Esophagus squamous epithelium (tissue), 5 donors: Measurements from ENCODE around the gene ERC2. TPM values are rescaled to one million over a fixed set of nuclear protein-coding genes. Genes with fewer than 3 reads are reported as not detected.

Experiments used
- DNase-seq: peaks from one replicate; lab custom pipeline; 2025; lab: John Stamatoyannopoulos, UW
- H3K27ac ChIP-seq, 4 donors: fragments of 200-600 bp; sonication (generic); one replicate each; pipeline ENCODE4 v1.5.1; 2016 to 2019; ENCODE audit warnings: mild to moderate bottlenecking in 1 of 4
- H3K27me3 ChIP-seq, 4 donors: fragments of 200-600 bp; sonication (generic); 1 replicate in 3 of 4; 2 replicates in 1 of 4; pipeline versions ENCODE4 v1.5.1 to v1.6.0; 2017 to 2021; ENCODE audit warnings: antibody characterized with exemption in 1 of 4
- H3K36me3 ChIP-seq, 3 donors: fragments of 200-600 bp; sonication (generic); one replicate each; pipeline ENCODE4 v1.5.1; 2016 to 2019
- H3K4me1 ChIP-seq, 3 donors: fragments of 200-600 bp; sonication (generic); one replicate each; pipeline ENCODE4 v1.5.1; 2017 to 2019
- H3K4me3 ChIP-seq, 4 donors: fragments of 200-600 bp; sonication (generic); 1 replicate in 3 of 4; 2 replicates in 1 of 4; pipeline ENCODE4 v1.5.1; 2016 to 2019; ENCODE audit warnings: mild to moderate bottlenecking in 2 of 4, moderate library complexity in 1 of 4
- H3K9me3 ChIP-seq, 3 donors: fragments of 200-600 bp; sonication (generic); one replicate each; pipeline ENCODE4 v1.5.1; 2016 to 2019
- POLR2A ChIP-seq, 4 donors: fragments of 450-650 bp; IDR thresholded peaks; one replicate each; pipeline ENCODE4 v1.6.1; 2017; ENCODE audit warnings: antibody characterized with exemption in 4 of 4, mild to moderate bottlenecking in 4 of 4, moderate library complexity in 3 of 4
- WGBS, 2 donors: methylation state at CpG; one replicate each; pipeline ENCODE4 v1.1.5; 2018; 5-methylcytosine and 5-hydroxymethylcytosine counted together
- intact Hi-C: fragments of 100-400 bp; cut with DNase I; formaldehyde crosslinking; loops from one replicate; pipeline ENCODE4 v1.15.0; 2022
- total RNA-seq, 4 donors: library from RNA; depleted of rRNA; stranded (reverse); fragments of >200 nt; gene quantifications; one replicate each; pipeline ENCODE4 v1.1.0, GENCODE V29; 2016
- TF ChIP-seq, protein P1 (sequence below), 6 experiments: fragments of 450-650 bp in 4 of 6; fragments of 200-600 bp in 2 of 6; sonication (generic) in 2 of 6; IDR thresholded peaks; one replicate each; pipeline ENCODE4 v1.5.1; 2016 to 2019; ENCODE audit warnings: antibody characterized with exemption in 6 of 6, mild to moderate bottlenecking in 4 of 6, moderate library complexity in 4 of 6
- donor health status: DM: yes; HTN: yes; CAD: no.

ERC2 gene
- total RNA-seq, 4 donors from 2014 or later: 0.12 to 1.9 (median 0.86) TPM

DNA sequence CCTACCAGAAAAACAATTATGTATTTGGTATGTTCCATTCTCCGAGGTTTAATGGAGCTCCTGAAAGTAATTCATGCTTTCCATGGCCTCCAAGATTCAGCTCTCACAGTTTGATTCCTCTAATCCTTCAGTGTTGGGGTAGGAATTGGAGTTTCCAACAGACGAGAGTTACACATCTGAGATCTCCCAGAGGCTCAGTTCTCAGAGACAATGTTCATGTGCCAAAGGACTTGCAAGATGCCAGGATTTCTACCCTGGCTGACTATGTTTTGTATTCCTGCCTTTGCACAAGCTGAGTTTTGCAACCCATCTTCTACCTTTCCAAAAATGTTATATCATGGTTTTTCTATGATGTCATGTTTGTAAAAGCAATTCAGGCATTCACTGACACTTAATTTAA lies 322.9 kb downstream of the ERC2 start:
- intact Hi-C loops: no loop called here
- DNase-seq: no peak
- Histone ChIP-seq H3K4me3 (no peak overlapping the region), H3K36me3 (no peaks in the 10 kb centered on the region), H3K27ac (peak overlapping the region in 1 of 4 donors; percentile 12), H3K4me1 (no peaks in the 10 kb centered on the region), H3K9me3 (no peaks in the 10 kb centered on the region), H3K27me3 (no peaks in the 10 kb centered on the region)
- TF ChIP-seq POLR2A (IDR thresholded peaks at IDR 0.05): no peak
- TF ChIP-seq, protein P1, sequence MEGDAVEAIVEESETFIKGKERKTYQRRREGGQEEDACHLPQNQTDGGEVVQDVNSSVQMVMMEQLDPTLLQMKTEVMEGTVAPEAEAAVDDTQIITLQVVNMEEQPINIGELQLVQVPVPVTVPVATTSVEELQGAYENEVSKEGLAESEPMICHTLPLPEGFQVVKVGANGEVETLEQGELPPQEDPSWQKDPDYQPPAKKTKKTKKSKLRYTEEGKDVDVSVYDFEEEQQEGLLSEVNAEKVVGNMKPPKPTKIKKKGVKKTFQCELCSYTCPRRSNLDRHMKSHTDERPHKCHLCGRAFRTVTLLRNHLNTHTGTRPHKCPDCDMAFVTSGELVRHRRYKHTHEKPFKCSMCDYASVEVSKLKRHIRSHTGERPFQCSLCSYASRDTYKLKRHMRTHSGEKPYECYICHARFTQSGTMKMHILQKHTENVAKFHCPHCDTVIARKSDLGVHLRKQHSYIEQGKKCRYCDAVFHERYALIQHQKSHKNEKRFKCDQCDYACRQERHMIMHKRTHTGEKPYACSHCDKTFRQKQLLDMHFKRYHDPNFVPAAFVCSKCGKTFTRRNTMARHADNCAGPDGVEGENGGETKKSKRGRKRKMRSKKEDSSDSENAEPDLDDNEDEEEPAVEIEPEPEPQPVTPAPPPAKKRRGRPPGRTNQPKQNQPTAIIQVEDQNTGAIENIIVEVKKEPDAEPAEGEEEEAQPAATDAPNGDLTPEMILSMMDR (IDR thresholded peaks at IDR 0.05): no peak
- 65 to 88% methylated on average over 2 of the region's 2 CpGs for WGBS, 2 donors

DNA sequence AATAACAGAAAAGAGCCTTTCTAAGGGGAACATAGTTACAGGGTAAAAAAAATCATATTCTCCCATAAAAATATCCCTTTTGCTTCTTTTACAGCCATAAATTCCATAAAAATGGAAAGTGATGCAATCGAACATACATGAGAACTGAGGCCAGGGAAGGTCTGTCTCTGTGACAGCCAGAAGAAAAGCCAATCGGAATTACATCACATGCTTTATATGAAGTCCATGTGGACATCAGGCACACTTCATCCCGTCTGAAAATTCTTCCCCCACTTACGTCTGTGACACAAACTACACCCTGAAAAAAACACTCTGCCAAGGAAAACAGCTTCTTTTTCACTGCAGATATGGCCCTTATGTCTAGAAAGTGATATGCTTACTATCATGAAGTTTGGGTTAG lies 323.5 kb downstream of the ERC2 start:
- Histone ChIP-seq H3K9me3 (no peaks in the 10 kb centered on the region), H3K4me3 (no peak overlapping the region), H3K27ac (peak overlapping the region in 1 of 4 donors; percentile 12), H3K27me3 (no peaks in the 10 kb centered on the region), H3K4me1 (no peaks in the 10 kb centered on the region), H3K36me3 (no peaks in the 10 kb centered on the region)
- intact Hi-C loops: no loop called here
- WGBS, 2 donors: 63 to 69% methylated on average over 4 of the region's 4 CpGs
- TF ChIP-seq, protein P1 (IDR thresholded peaks at IDR 0.05): no peak
- TF ChIP-seq POLR2A (IDR thresholded peaks at IDR 0.05): no peak
- no peak for DNase-seq

DNA sequence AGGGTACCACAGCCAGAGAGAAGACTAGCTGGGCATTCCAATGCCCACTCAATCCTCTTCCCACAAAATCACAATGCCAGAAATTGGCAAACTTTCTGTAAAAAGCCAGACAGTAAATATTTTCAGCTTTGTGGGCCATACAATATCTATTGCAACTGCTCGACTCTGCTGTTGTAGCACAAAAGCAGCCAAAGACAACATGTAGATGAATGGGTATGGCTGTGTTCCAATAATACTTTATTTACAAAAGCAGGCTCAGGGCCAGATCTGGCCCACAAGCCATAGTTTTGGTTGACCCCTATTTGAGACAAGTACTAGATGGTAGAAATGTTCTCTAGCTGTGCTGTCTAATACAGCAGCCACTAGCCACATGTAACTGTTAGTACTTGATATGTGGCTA lies 330.9 kb downstream of the ERC2 start:
- Histone ChIP-seq H3K36me3 (no peaks in the 10 kb centered on the region), H3K9me3 (no peaks in the 10 kb centered on the region), H3K4me1 (peaks cover 0 to 2% (median 0%) of the 10 kb centered on the region in 3 donors), H3K27me3 (no peaks in the 10 kb centered on the region), H3K27ac (no peak overlapping the region), H3K4me3 (no peak overlapping the region)
- WGBS, 2 donors: 46% methylated on average over 1 of the region's 1 CpG; no CpG with 5 or more reads in 1 of the 2 donors
- intact Hi-C loops: no loop called here
- no peak for DNase-seq
- TF ChIP-seq POLR2A (IDR thresholded peaks at IDR 0.05): no peak

DNA sequence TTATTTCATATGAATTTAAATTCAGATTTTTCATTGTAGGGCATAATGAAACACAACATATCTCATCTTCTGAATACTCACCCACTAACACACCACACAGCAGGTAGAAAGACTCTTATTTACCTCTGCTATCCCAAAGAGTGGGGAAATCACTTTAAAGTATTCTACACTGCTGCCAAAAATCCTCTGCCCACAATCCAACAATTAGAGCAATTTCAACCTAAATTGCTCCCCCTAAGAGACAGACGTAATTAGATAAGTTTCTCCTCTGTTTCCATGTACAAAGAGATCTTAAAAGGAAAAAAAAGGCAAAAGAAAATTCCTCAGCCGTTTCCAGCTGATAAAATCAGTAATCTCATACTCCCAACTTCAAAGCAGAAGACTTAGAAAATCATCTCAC lies 331.8 kb downstream of the ERC2 start:
- no peak for TF ChIP-seq POLR2A (IDR thresholded peaks at IDR 0.05)

DNA sequence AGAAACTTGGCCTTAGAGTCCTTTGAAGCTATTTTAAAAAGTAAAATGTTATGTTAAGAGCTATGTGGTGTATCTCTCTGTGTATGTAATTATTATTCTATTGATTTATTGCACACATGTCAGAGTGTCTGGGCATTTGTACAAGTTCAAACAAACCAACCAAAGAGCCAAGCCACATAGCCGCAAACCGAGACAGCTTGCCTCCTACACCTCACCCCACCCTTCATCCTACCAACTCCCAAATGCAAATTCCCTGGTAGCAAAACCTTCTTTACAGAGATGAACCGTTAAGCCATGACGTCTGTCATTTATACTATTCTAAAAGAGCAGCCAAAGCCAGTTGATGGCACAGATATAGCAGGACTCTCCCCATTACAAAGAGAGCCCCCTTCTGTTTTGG lies 332.3 kb downstream of the ERC2 start:
- no peak for TF ChIP-seq POLR2A (IDR thresholded peaks at IDR 0.05)
- TF ChIP-seq, protein P1 (IDR thresholded peaks at IDR 0.05): no peak
- Histone ChIP-seq H3K36me3 (no peaks in the 10 kb centered on the region), H3K9me3 (no peaks in the 10 kb centered on the region), H3K4me1 (peaks cover 0 to 11% (median 3%) of the 10 kb centered on the region in 3 donors), H3K27me3 (no peaks in the 10 kb centered on the region), H3K27ac (no peak overlapping the region), H3K4me3 (no peak overlapping the region)
- DNase-seq: no peak
- 37 to 39% methylated on average over 4 of the region's 4 CpGs for WGBS, 2 donors
- intact Hi-C loops: no loop called here

More for the DNA sequence above, 331.8 kb downstream of the ERC2 start:
- no peaks in the 10 kb centered on the region for H3K27me3 ChIP-seq
- H3K4me1 ChIP-seq: peaks cover 0 to 11% (median 3%) of the 10 kb centered on the region in 3 donors
- no peak overlapping the region for H3K27ac ChIP-seq
- no peaks in the 10 kb centered on the region for H3K9me3 ChIP-seq
- 53 to 69% methylated on average over 2 of the region's 2 CpGs for WGBS, 2 donors
- intact Hi-C loops: no loop called here
- DNase-seq: no peak
- no peaks in the 10 kb centered on the region for H3K36me3 ChIP-seq
- no peak overlapping the region for H3K4me3 ChIP-seq

DNA sequence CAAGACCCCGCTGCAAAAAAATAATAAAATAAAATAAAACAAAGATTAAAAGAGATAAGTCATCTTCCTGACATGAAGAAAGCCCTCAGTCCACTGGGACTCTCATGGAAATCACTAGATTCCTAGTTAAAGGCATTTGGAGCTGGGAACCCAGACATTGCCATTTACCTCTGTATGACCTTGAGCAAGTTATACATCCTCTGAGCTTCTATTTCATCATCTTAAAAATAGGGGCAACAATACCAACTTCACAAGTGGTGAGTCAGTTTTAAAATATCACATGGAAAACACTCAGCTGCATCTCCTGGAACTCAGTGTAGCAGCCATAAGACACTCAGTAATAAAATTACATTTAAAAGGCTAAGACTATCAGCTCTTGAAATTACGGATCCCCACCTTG lies 334.8 kb downstream of the ERC2 start:
- Histone ChIP-seq H3K4me1 (peaks cover 0 to 11% (median 3%) of the 10 kb centered on the region in 3 donors), H3K4me3 (no peak overlapping the region), H3K36me3 (no peaks in the 10 kb centered on the region), H3K9me3 (no peaks in the 10 kb centered on the region), H3K27me3 (peaks cover 0 to 2% (median 0%) of the 10 kb centered on the region in 4 donors), H3K27ac (no peak overlapping the region)
- no peak for DNase-seq
- TF ChIP-seq, protein P1 (IDR thresholded peaks at IDR 0.05): no peak
- TF ChIP-seq POLR2A (IDR thresholded peaks at IDR 0.05): no peak
- 84 to 91% methylated on average over 2 of the region's 2 CpGs for WGBS, 2 donors
- intact Hi-C loops: no loop called here
